HG03457 (cell line): ENCODE measurements around the gene NFIX.
A peak's percentile ranks its signal among the peaks of the same experiment; 100 is the strongest.
"Not testable (repeated sequence)": the region's sequence is repeated elsewhere in the genome, so short reads cannot be mapped to it uniquely, and the experiment has no call there.

ENCODE experiments used
- ATAC-seq: cut with Tn5 transposase; IDR thresholded peaks from one replicate; pipeline ENCODE4 v1.9.1; 2021; ENCODE audit warnings: moderate number of reproducible peaks; ENCODE audit not compliant: unreplicated experiment

Gene NFIX

GRCh38 chr19:12994701-12995595, at the start of gene NFIX:
Gene NFIX (plus strand): TSS chr19:12995475. CDS start chr19:12995838, 363 bp downstream.
- no peak for ATAC-seq

- peak; percentile 48 for ATAC-seq
Observed at GRCh38 chr19:12945479-12946091, 49.7 kb upstream of the NFIX start, which contains the start of gene RAD23A. Gene RAD23A (plus strand): TSS chr19:12945862. CDS start chr19:12945949, 87 bp downstream.

GRCh38 chr19:12946092-12946721, 49.1 kb upstream of the NFIX start:
- peak; percentile 23 for ATAC-seq

- ATAC-seq, result no peak
Observed at GRCh38 chr19:12946731-12947496, 48.4 kb upstream of the NFIX start.

- no peak for ATAC-seq
Observed at GRCh38 chr19:12947702-12948611, 47.3 kb upstream of the NFIX start.

- no peak for ATAC-seq
Observed at GRCh38 chr19:12948612-12949362, 46.5 kb upstream of the NFIX start.

GRCh38 chr19:12949363-12950283, 45.7 kb upstream of the NFIX start:
- ATAC-seq, result no peak

- ATAC-seq, result not testable (repeated sequence)
Observed at GRCh38 chr19:12952050-12952449, 43.2 kb upstream of the NFIX start.

- ATAC-seq, result no peak
Observed at GRCh38 chr19:12952488-12953137, 42.7 kb upstream of the NFIX start.

- ATAC-seq, result no peak
Observed at GRCh38 chr19:12953138-12953798, 42.0 kb upstream of the NFIX start.

GRCh38 chr19:12953799-12954611, 41.3 kb upstream of the NFIX start:
- no peak for ATAC-seq

GRCh38 chr19:12954612-12954962, 40.7 kb upstream of the NFIX start:
- ATAC-seq, result no peak

- not testable (repeated sequence) for ATAC-seq
Observed at GRCh38 chr19:12955575-12955974, 39.7 kb upstream of the NFIX start.

GRCh38 chr19:12955996-12956395, 39.3 kb upstream of the NFIX start:
- no peak for ATAC-seq

GRCh38 chr19:12956446-12957388, 38.6 kb upstream of the NFIX start, which contains the start of gene GADD45GIP1:
Gene GADD45GIP1 (minus strand): TSS chr19:12957223. CDS start chr19:12957212, 11 bp downstream.
- ATAC-seq, result no peak
